Left ventricle myocardium superior (tissue), 1 donor: ENCODE results near the gene LMO2. TPM values are rescaled to one million over a fixed set of nuclear protein-coding genes. Genes with fewer than 3 reads are reported as not detected.
"Not testable (repeated sequence)": the region's sequence is repeated elsewhere in the genome, so short reads cannot be mapped to it uniquely, and the experiment has no call there.

ENCODE experiments used
- ATAC-seq: fragments of 200-7000 bp; cut with Tn5 transposase; one replicate; pipeline ENCODE4 v1.9.1; 2020; ENCODE audit warnings: mild to moderate bottlenecking, moderate library complexity
- DNase-seq: peaks from one replicate; pipeline ENCODE4 v3.0.0-alpha.2; 2020
- intact Hi-C: fragments of 100-400 bp; cut with micrococcal nuclease; formaldehyde crosslinking; loops from one replicate; pipeline ENCODE4 v1.11.0; 2022
- total RNA-seq: library from RNA; stranded (reverse); fragmentation: NEBNext Ultra II Directional; extraction: Animal tissue kit (Norgen Biotek cat#: 25700); gene quantifications from one replicate; pipeline ENCODE4 v1.2.1, GENCODE V29; 2021
- donor health status: DM: no; HTN: yes; CAD: no; lungs with severe emphysema.

The LMO2 gene
- total RNA-seq, 1 donor from 2014 or later = 10.9 TPM

- no peak for ATAC-seq
- DNase-seq = no peak
- intact Hi-C loops = no loop called here
Observed at GRCh38 chr11:33835143-33835878, 56.6 kb downstream of the LMO2 start.

- intact Hi-C loops = no loop called here
- no peak for DNase-seq
- no peak for ATAC-seq
Observed at GRCh38 chr11:33832676-33833075, 59.2 kb downstream of the LMO2 start.

GRCh38 chr11:33830903-33831648 lies 60.8 kb downstream of the LMO2 start:
- intact Hi-C loops = no loop called here
- ATAC-seq (no peak), DNase-seq (no peak)

GRCh38 chr11:33829430-33830141 lies 62.3 kb downstream of the LMO2 start:
- intact Hi-C loops = no loop called here
- DNase-seq (peak; percentile 55), ATAC-seq (peak; percentile 88)

- ATAC-seq (peak; percentile 65), DNase-seq (no peak)
- intact Hi-C loops = no loop called here
Observed at GRCh38 chr11:33828604-33829429, 63.1 kb downstream of the LMO2 start.

- ATAC-seq (no peak), DNase-seq (no peak)
- intact Hi-C loops = no loop called here
Observed at GRCh38 chr11:33827206-33827605, 64.7 kb downstream of the LMO2 start.

- intact Hi-C loops = no loop called here
- no peak for ATAC-seq
- DNase-seq = no peak
Observed at GRCh38 chr11:33825854-33826560, 65.9 kb downstream of the LMO2 start.

- ATAC-seq, DNase-seq, intact Hi-C loops: not testable (repeated sequence)
Observed at GRCh38 chr11:33822981-33823380, 68.9 kb downstream of the LMO2 start.

GRCh38 chr11:33819278-33820035 lies 72.4 kb downstream of the LMO2 start:
- no peak for DNase-seq
- intact Hi-C loops = no loop called here
- ATAC-seq = no peak

Other genes starting within 250 kb of the LMO2 start
- gene C11orf91, start 191.2 kb downstream of the LMO2 start, total RNA-seq = not detected
- gene CD59, start 155.7 kb downstream of the LMO2 start, total RNA-seq = 814 TPM
- 53.3 TPM for gene FBXO3, start 117.6 kb downstream of the LMO2 start, total RNA-seq
- gene CAPRIN1, start 159.7 kb upstream of the LMO2 start, total RNA-seq = 116 TPM
- gene NAT10, start 213.6 kb upstream of the LMO2 start, total RNA-seq = 19.2 TPM